Endothelial cell of umbilical vein (primary cell): Measurements from ENCODE around the gene CCSER1. TPM values are rescaled to one million over a fixed set of nuclear protein-coding genes. Genes with fewer than 3 reads are reported as not detected.

Experiments used
- BruUV-seq: library from RNA; stranded (reverse); fragments of 400-500 nt; replicated peaks from 2 replicates; lab custom pipeline; 2021; lab: Mats Ljungman, UMichigan
- CTCF ChIA-PET: fragments of 300-600, 350-600 bp; sonication (Branson Sonifier 250); formaldehyde crosslinking; loops from one replicate; lab custom pipeline; 2021; ENCODE audit warnings: antibody characterized with exemption, inconsistent platforms; lab: Charles Lee
- POLR2A ChIA-PET: fragments of 300-600, 350-600 bp; sonication (Branson Sonifier 250); formaldehyde crosslinking; loops from one replicate; lab custom pipeline; 2021; ENCODE audit warnings: antibody characterized with exemption, inconsistent platforms; lab: Charles Lee
- DNase-seq: peaks from one replicate; pipeline ENCODE4 v3.0.0-alpha.2; 2011; ENCODE audit warnings: low read depth, low spot score
- FAIRE-seq: peaks from 2 replicates; lab custom pipeline; 2011; peaks lifted over from hg19 to GRCh38; lab: Jason Lieb, UNC
- H2AFZ ChIP-seq: 2 replicates; pipeline ENCODE4 v1.6.0; 2012; ENCODE audit warnings: low read depth, low read length, control low read depth, inconsistent platforms
- H3K27ac ChIP-seq: 2 replicates; pipeline ENCODE4 v1.5.1; 2011; ENCODE audit warnings: low read depth, mild to moderate bottlenecking, control low read depth, low read length, moderate library complexity; ENCODE audit not compliant: insufficient read depth
- H3K27me3 ChIP-seq, 2 experiments: 2 replicates each; pipeline versions ENCODE4 v1.6.0 to v1.6.1; 2011; ENCODE audit warnings: low read length in 2 of 2, mixed read lengths in 1 of 2; ENCODE audit not compliant: control insufficient read depth in 2 of 2, insufficient read depth in 2 of 2
- H3K36me3 ChIP-seq, 2 experiments: 2 replicates in 1 of 2; 3 replicates in 1 of 2; pipeline ENCODE4 v1.5.1; 2011; ENCODE audit warnings: low read length in 2 of 2, mild to moderate bottlenecking in 1 of 2, moderate library complexity in 1 of 2; ENCODE audit not compliant: control insufficient read depth in 2 of 2, insufficient read depth in 2 of 2; ENCODE audit errors: extremely low read depth in 1 of 2
- H3K4me1 ChIP-seq: 3 replicates; pipeline ENCODE4 v1.5.1; 2011; ENCODE audit warnings: mild to moderate bottlenecking, low read length; ENCODE audit not compliant: control insufficient read depth, insufficient read depth; ENCODE audit errors: extremely low read depth
- H3K4me2 ChIP-seq: 2 replicates; pipeline ENCODE4 v1.6.1; 2011; ENCODE audit warnings: low read length, control low read depth, mixed read lengths; ENCODE audit not compliant: insufficient read depth
- H3K4me3 ChIP-seq, 3 experiments: fragments of 200-600 bp in 1 of 3; sonication (generic), shearing (Covaris generic) in 1 of 3; replicated peaks in 1 of 3; 2 replicates each; pipeline ENCODE4 v1.5.1; 2011 to 2016; ENCODE audit warnings: control low read depth in 3 of 3, low read length in 3 of 3, mild to moderate bottlenecking in 2 of 3, inconsistent platforms in 1 of 3, low read depth in 1 of 3, moderate library complexity in 1 of 3; ENCODE audit not compliant: insufficient read depth in 1 of 3
- H3K79me2 ChIP-seq: 2 replicates; pipeline ENCODE4 v1.6.0; 2012; ENCODE audit warnings: low read length, inconsistent platforms; ENCODE audit not compliant: control insufficient read depth, insufficient read depth
- H3K9ac ChIP-seq: replicated peaks from 2 replicates; pipeline ENCODE3; 2011; ENCODE audit warnings: low read length, control low read depth; ENCODE audit not compliant: insufficient read depth; ENCODE audit errors: extremely low read depth
- H3K9me1 ChIP-seq: replicated peaks from 3 replicates; pipeline ENCODE4 v1.6.0; 2011; ENCODE audit warnings: mild to moderate bottlenecking, low read length; ENCODE audit not compliant: control insufficient read depth, insufficient read depth; ENCODE audit errors: extremely low read depth
- H3K9me3 ChIP-seq: replicated peaks from 2 replicates; pipeline ENCODE4 v1.5.1; 2012; ENCODE audit warnings: low read length, inconsistent platforms; ENCODE audit not compliant: control insufficient read depth, insufficient read depth
- H4K20me1 ChIP-seq: replicated peaks from 2 replicates; pipeline ENCODE3; 2011; ENCODE audit warnings: mild to moderate bottlenecking, low read length; ENCODE audit not compliant: control insufficient read depth, insufficient read depth; ENCODE audit errors: extremely low read depth
- CTCF ChIP-seq, 2 donors: IDR thresholded peaks; 1 replicate in 1 of 2; 2 replicates in 1 of 2; pipeline ENCODE4 v1.5.1; 2011; ENCODE audit warnings: low read length in 2 of 2, mild to moderate bottlenecking in 2 of 2, moderate library complexity in 2 of 2, control low read depth in 1 of 2, inconsistent platforms in 1 of 2, low read depth in 1 of 2; ENCODE audit not compliant: insufficient read depth in 1 of 2; ENCODE audit errors: extremely low read depth in 1 of 2
- EZH2 ChIP-seq: IDR thresholded peaks from 2 replicates; pipeline ENCODE4 v1.6.1; 2012; ENCODE audit warnings: borderline replicate concordance, low read depth, mild to moderate bottlenecking, moderate library complexity, low read length, inconsistent platforms; ENCODE audit not compliant: severe bottlenecking
- FOS ChIP-seq: IDR thresholded peaks from 2 replicates; pipeline ENCODE4 v1.6.1; 2011; ENCODE audit warnings: mild to moderate bottlenecking, low read length, moderate library complexity, borderline replicate concordance; ENCODE audit not compliant: insufficient read depth
- GATA2 ChIP-seq: IDR thresholded peaks from 2 replicates; pipeline ENCODE4 v1.7.0; 2011; ENCODE audit warnings: low read depth, mild to moderate bottlenecking, moderate library complexity, mixed read lengths, low read length; ENCODE audit not compliant: insufficient read length, insufficient read depth
- JUN ChIP-seq: IDR thresholded peaks from 2 replicates; pipeline ENCODE4 v1.6.1; 2011; ENCODE audit warnings: borderline replicate concordance, low read depth; ENCODE audit not compliant: insufficient read length, insufficient read depth
- MAX ChIP-seq: IDR thresholded peaks from 2 replicates; pipeline ENCODE4 v1.6.1; 2011; ENCODE audit not compliant: insufficient read depth, insufficient read length
- MYC ChIP-seq: IDR thresholded peaks from one replicate; pipeline ENCODE4 v1.6.1; 2011; ENCODE audit warnings: mild to moderate bottlenecking, low read depth, low read length
- POLR2A ChIP-seq: IDR thresholded peaks from 2 replicates; pipeline ENCODE4 v1.6.1; 2012; ENCODE audit warnings: low read depth, mild to moderate bottlenecking, control low read depth, low read length
- POLR2AphosphoS5 ChIP-seq: IDR thresholded peaks from 2 replicates; pipeline ENCODE4 v1.6.1; 2012; ENCODE audit warnings: low read depth, mild to moderate bottlenecking, control low read depth, low read length, moderate library complexity; ENCODE audit not compliant: insufficient read depth
- dilution Hi-C: fragments of 300-500 bp; cut with MboI; formaldehyde crosslinking; loops from one replicate; pipeline ENCODE4 v1.15.0; 2019; ENCODE audit warnings: low sequenced_read_pairs; ENCODE audit not compliant: extremely low pct_ligation_motif_present
- intact Hi-C: fragments of 100-400 bp; cut with micrococcal nuclease; formaldehyde crosslinking; loops from one replicate; pipeline ENCODE4 v1.10.0; 2022
- polyA plus RNA-seq, 4 experiments: library from polyadenylated mRNA; depleted of rRNA in 3 of 4; stranded (reverse) in 3 of 4; unstranded in 1 of 4; fragments of >200 nt; gene quantifications; 2 replicates each; pipeline versions ENCODE4 v1.2.1 to v1.2.3, GENCODE V29; 2011 to 2012; ENCODE audit warnings: missing spikeins in 1 of 4
- total RNA-seq: library from RNA; stranded (reverse); gene quantifications from 2 replicates; pipeline ENCODE4 v1.2.3, GENCODE V29; 2021

The CCSER1 gene
- total and polyA plus RNA-seq, 2 donors (not counting 3 experiments of a cell fraction or from before 2014, with no cell fraction given), result 0.11 to 1.8 TPM

GRCh38 chr4:90922174-90922573 lies 795.0 kb downstream of the CCSER1 start:
- CTCF ChIA-PET, result interaction anchor here (1.0 to 1.5 kb wide), 2 partner anchors 22 to 503 kb away, joined by 3 read pairs; no protein-coding TSS in a partner anchor
- dilution Hi-C loops, result no loop called here
- no peak overlapping the region for H3K4me3 ChIP-seq
- H3K4me1 ChIP-seq, result no peaks in the 10 kb centered on the region
- H3K27ac ChIP-seq, result no peak overlapping the region
- no peak overlapping the region for H2AFZ ChIP-seq
- intact Hi-C loops, result no loop called here
- DNase-seq, result no peak
- no peaks in the 10 kb centered on the region for H3K27me3 ChIP-seq
- no peaks in the 10 kb centered on the region for H4K20me1 ChIP-seq
- no peak for FAIRE-seq
- no peak overlapping the region for H3K9ac ChIP-seq
- no peaks in the 10 kb centered on the region for H3K9me3 ChIP-seq
- no peaks in the 10 kb centered on the region for H3K9me1 ChIP-seq
- no peaks in the 10 kb centered on the region for H3K36me3 ChIP-seq
- no peaks in the 10 kb centered on the region for H3K79me2 ChIP-seq
- no TSS peak for BruUV-seq
- POLR2A ChIA-PET, result no interaction called here
- H3K4me2 ChIP-seq, result no peak overlapping the region
- TF ChIP-seq EZH2, result no peak
- TF ChIP-seq GATA2, result no peak
- TF ChIP-seq MAX, result no peak
- no peak for TF ChIP-seq MYC
- TF ChIP-seq POLR2AphosphoS5, result no peak
- TF ChIP-seq JUN, result no peak
- no peak for TF ChIP-seq POLR2A
- TF ChIP-seq CTCF (IDR thresholded peaks at IDR 0.05; ENCODE audit: extremely low read depth in 1 of 2, insufficient read depth in 1 of 2, low read depth in 1 of 2, low read length in 2 of 2), result no peak
- no peak for TF ChIP-seq FOS
